ENCODE measurements around the gene WNK3.
A peak's percentile ranks its signal among the peaks of the same experiment; 100 is the strongest.
"Not testable (repeated sequence)": the region's sequence is repeated elsewhere in the genome, so short reads cannot be mapped to it uniquely, and the experiment has no call there.

WNK3 gene

DNA sequence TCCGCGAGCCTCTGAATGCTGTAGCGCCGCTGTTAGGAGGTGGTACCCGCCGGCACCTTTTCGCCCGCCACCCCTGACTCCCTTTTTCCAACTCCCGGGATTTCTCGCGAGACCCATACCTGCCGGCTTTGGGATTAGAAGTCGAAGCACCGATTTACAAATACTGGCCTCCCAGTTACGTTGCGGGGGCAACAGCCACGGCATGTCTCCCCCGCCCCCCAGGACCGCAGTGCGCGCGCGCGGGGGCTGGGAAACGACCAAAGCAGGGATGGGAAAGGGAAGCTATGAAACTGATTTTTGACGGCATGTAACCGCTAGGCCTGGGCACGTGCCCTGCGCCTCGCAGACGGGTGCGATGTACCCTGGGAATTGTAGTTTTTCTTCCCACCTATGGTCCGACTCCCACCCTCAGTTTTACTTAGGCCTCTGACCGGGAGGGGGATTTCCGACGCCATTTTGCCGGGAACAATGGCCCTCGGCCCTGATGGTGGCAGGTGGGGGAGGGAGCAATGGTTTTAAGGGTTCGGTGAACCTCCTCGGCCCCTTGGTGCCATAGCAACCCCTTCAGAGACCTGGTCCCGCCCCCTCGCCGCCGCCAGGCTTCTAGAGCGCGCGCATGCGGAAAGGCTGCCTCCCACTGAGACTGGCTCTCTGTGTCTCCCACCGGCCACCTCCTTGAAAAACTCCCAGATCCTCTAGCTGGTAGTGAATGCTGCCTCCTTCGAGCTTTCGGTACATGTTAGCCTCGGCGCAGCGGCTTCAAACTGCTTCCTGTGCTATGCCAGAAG, 772 bp upstream of the WNK3 start:
- DNase-seq (ENCODE audit: low read depth, low spot score) = peak; percentile 75
- in situ Hi-C loops (cut with HindIII; ENCODE audit: low sequenced_read_pairs) = no loop called here
- peak overlapping the region; percentile 60 for H3K4me3 ChIP-seq (ENCODE audit: low read depth, low read length)
- TF ChIP-seq, protein P1, sequence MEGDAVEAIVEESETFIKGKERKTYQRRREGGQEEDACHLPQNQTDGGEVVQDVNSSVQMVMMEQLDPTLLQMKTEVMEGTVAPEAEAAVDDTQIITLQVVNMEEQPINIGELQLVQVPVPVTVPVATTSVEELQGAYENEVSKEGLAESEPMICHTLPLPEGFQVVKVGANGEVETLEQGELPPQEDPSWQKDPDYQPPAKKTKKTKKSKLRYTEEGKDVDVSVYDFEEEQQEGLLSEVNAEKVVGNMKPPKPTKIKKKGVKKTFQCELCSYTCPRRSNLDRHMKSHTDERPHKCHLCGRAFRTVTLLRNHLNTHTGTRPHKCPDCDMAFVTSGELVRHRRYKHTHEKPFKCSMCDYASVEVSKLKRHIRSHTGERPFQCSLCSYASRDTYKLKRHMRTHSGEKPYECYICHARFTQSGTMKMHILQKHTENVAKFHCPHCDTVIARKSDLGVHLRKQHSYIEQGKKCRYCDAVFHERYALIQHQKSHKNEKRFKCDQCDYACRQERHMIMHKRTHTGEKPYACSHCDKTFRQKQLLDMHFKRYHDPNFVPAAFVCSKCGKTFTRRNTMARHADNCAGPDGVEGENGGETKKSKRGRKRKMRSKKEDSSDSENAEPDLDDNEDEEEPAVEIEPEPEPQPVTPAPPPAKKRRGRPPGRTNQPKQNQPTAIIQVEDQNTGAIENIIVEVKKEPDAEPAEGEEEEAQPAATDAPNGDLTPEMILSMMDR (IDR thresholded peaks at IDR 0.05; ENCODE audit: low read depth, low read length) = no peak

DNA sequence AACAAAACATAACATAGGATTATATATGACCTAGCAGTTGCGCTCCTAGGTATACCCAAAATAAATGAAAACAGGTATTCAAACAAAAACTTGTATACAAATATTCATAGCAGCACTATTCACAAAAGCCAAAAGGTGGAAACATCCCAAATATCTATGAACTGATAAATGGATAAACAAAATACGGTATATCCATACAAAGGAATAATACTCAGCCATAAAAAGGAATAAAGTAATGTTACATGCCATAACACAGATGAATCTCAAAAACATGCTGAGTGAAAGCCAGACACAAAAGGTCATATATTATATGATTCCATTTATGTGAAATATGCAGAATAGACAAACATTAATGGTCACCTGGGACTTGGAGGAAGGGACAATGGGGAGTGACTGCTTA, 5.2 kb downstream of the WNK3 start:
- H3K4me3 ChIP-seq (ENCODE audit: low read depth, low read length) = no peak overlapping the region
- TF ChIP-seq, protein P1 (IDR thresholded peaks at IDR 0.05; ENCODE audit: low read depth, low read length) = no peak
- in situ Hi-C loops (cut with HindIII; ENCODE audit: low sequenced_read_pairs) = no loop called here
- DNase-seq (ENCODE audit: low read depth, low spot score) = no peak

DNA sequence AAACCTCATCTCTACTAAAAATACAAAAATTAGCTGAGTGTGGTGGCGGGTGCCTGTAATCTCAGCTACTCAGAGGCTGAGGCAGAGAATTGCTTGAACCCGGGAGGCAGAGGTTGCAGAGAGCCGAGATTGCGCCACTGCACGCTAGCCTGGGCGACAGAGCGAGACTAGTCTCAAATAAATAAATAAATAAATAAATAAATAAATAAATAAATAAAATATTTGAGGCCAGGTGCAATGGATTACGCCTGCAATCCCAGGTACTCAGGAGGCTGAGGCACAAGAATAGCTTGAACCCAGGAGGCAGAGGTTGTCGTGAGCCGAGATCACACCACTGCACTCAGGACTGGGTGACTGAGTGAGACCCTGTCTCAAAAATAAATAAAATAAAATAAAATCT, 20.5 kb downstream of the WNK3 start:
- H3K4me3 ChIP-seq (ENCODE audit: low read depth, low read length); in situ Hi-C loops (cut with HindIII; ENCODE audit: low sequenced_read_pairs); DNase-seq (ENCODE audit: low read depth, low spot score): not testable (repeated sequence)

DNA sequence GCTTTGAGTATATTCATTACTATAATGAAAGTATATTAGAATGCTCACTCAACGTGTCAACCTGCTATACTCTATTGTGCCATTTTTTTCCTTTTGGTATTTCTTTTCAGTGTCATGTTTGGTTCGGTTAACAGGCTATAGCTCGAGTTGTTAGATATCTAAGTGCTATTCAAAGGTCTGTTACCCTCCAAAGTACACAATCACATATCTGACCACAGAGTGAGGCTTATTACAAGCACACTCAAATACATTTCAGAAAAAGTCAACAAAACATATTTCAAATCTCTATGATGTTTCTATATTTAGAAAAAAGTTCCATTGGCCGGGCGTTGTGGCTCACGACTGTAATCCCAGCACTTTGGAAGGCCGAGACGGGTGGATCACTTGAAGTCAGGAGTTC, 32.8 kb downstream of the WNK3 start:
- no peak overlapping the region for H3K4me3 ChIP-seq (ENCODE audit: low read depth, low read length)
- DNase-seq (ENCODE audit: low read depth, low spot score) = no peak
- in situ Hi-C loops (cut with HindIII; ENCODE audit: low sequenced_read_pairs) = no loop called here
- TF ChIP-seq, protein P1 (IDR thresholded peaks at IDR 0.05; ENCODE audit: low read depth, low read length) = no peak

DNA sequence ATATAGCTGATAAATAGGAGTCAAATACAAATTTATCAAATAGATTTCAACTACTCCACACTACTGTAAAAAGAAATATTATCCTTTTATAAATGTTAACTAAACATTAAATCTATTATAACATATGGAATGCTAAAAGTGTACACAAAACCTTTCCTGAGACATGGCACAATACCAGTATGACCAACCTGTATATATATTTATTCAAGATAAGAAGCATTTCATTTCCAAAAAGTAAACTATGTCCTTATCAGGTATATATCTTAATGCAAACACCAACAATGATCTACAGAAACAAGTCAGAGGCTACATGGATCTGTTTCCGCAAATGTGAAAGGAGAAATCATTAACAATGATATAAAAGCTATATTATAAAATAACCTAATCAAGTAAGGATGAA, 37.8 kb downstream of the WNK3 start:
- TF ChIP-seq, protein P1 (IDR thresholded peaks at IDR 0.05; ENCODE audit: low read depth, low read length) = no peak
- DNase-seq (ENCODE audit: low read depth, low spot score) = no peak
- no peak overlapping the region for H3K4me3 ChIP-seq (ENCODE audit: low read depth, low read length)
- in situ Hi-C loops (cut with HindIII; ENCODE audit: low sequenced_read_pairs) = no loop called here

DNA sequence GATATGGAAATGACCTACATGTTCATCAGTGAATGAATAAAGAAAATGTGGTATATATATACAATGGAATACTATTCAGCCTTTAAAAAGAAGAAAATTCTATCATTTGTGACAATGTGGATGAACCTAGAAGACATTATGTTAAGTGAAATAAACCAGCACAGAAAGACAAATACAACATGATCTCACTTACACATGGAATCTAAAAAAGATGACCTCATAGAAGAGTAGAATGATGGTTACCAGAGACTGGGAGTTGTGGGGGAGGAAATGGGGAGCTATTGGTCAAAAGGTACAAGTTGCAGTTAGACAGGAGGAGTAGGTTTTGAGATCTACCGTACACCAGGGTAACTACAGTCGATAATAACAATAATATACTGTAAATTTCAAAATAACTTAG, 51.5 kb downstream of the WNK3 start:
- DNase-seq (ENCODE audit: low read depth, low spot score) = no peak
- H3K4me3 ChIP-seq (ENCODE audit: low read depth, low read length) = no peak overlapping the region
- TF ChIP-seq, protein P1 (IDR thresholded peaks at IDR 0.05; ENCODE audit: low read depth, low read length) = no peak
- in situ Hi-C loops (cut with HindIII; ENCODE audit: low sequenced_read_pairs) = no loop called here

DNA sequence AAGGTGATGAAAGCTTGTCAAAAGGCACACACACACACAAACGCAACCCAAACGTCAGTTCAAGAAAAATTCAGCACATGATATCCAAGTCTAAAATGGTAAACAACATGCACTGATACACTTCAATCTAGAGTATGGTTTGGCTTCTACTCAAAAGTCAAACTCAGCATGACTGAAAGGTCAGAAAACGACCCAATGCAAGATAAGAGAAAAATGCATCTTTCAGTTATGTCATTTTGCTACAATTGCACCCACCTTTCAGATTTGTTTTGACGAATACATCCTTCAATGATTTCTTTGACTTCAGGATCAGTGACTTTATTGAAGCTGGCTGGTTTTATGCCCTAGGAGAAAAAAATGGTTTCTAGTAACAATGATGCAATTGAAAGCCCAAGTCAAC, 56.3 kb downstream of the WNK3 start:
- in situ Hi-C loops (cut with HindIII; ENCODE audit: low sequenced_read_pairs) = no loop called here

More for the DNA sequence above, 56.3 kb downstream of the WNK3 start:
- TF ChIP-seq, protein P1 (IDR thresholded peaks at IDR 0.05; ENCODE audit: low read depth, low read length) = no peak
- no peak overlapping the region for H3K4me3 ChIP-seq (ENCODE audit: low read depth, low read length)
- no peak for DNase-seq (ENCODE audit: low read depth, low spot score)

All from astrocyte of the spinal cord (primary cell).